Sigmoid colon (tissue), 7 donors: ENCODE data around the gene ATL2. TPM values are rescaled to one million over a fixed set of nuclear protein-coding genes. Genes with fewer than 3 reads are reported as not detected.
A peak's percentile ranks its signal among the peaks of the same experiment; 100 is the strongest.

Experiments used
- DNase-seq: peaks from one replicate; pipeline ENCODE4 v3.0.0-alpha.2; 2019
- H3K27ac ChIP-seq, 4 donors: fragments of 200-600 bp; sonication (generic); one replicate each; pipeline ENCODE4 v1.5.1; 2016 to 2019; ENCODE audit warnings: mild to moderate bottlenecking in 1 of 4
- H3K27me3 ChIP-seq, 3 donors: fragments of 200-600 bp; sonication (generic); one replicate each; pipeline ENCODE4 v1.5.1; 2019; ENCODE audit warnings: mild to moderate bottlenecking in 1 of 3
- H3K36me3 ChIP-seq, 4 donors: fragments of 200-600 bp; sonication (generic); one replicate each; pipeline ENCODE4 v1.5.1; 2016 to 2019
- H3K4me1 ChIP-seq, 4 donors: fragments of 200-600 bp; sonication (generic); one replicate each; pipeline ENCODE4 v1.5.1; 2017 to 2019
- H3K4me3 ChIP-seq, 4 donors: fragments of 200-600 bp; sonication (generic); one replicate each; pipeline ENCODE4 v1.5.1; 2017 to 2019; ENCODE audit warnings: mild to moderate bottlenecking in 2 of 4, moderate library complexity in 1 of 4
- H3K9me3 ChIP-seq, 4 donors: fragments of 200-600 bp in 3 of 4; sonication (generic) in 3 of 4; one replicate each; pipeline versions ENCODE4 v1.5.1 to v1.6.1; 2013 to 2019
- CTCF ChIP-seq, 4 experiments: fragments of 450-650 bp in 3 of 4; fragments of 200-600 bp in 1 of 4; IDR thresholded peaks; one replicate each; pipeline ENCODE4 v1.5.1; 2016 to 2019; ENCODE audit warnings: antibody characterized with exemption in 4 of 4, mild to moderate bottlenecking in 3 of 4, moderate library complexity in 2 of 4
- EP300 ChIP-seq, 4 donors: sonication (generic); formaldehyde crosslinking; IDR thresholded peaks; one replicate each; pipeline ENCODE4 v1.6.1; 2017; ENCODE audit warnings: antibody characterized with exemption in 4 of 4
- POLR2A ChIP-seq, 2 donors: fragments of 450-650 bp; IDR thresholded peaks; one replicate each; pipeline ENCODE4 v1.6.1; 2016; ENCODE audit warnings: antibody characterized with exemption in 2 of 2, mild to moderate bottlenecking in 2 of 2, moderate library complexity in 2 of 2
- POLR2AphosphoS5 ChIP-seq, 4 donors: sonication (generic); formaldehyde crosslinking; IDR thresholded peaks; one replicate each; pipeline ENCODE4 v1.6.1; 2017; ENCODE audit warnings: antibody characterized with exemption in 4 of 4
- WGBS, 2 donors: extraction: QIAGEN DNeasy Blood & Tissue Kit; methylation state at CpG; one replicate each; pipeline ENCODE4 v1.1.7; 2013; 5-methylcytosine and 5-hydroxymethylcytosine counted together
- intact Hi-C: fragments of 100-400 bp; cut with DNase I; formaldehyde crosslinking; loops from one replicate; pipeline ENCODE4 v1.15.1; 2023
- polyA plus RNA-seq, 3 donors: library from polyadenylated mRNA; stranded (reverse); fragments of 200-250 nt; gene quantifications; one replicate each; pipeline ENCODE4 v1.2.3, GENCODE V29; 2013
- total RNA-seq, 4 donors: library from RNA; depleted of rRNA; stranded (reverse); fragments of >200 nt; gene quantifications; one replicate each; pipeline ENCODE4 v1.1.0, GENCODE V29; 2016
- donor health status: healthy with polysubstance abuse.
- donor health status: Bipolar disorder and iron deficiency.
- donor health status: healthy.

Gene ATL2
- total RNA-seq (100 to 1,000 TPM; 176 to 271 (median 205) TPM), polyA plus RNA-seq (10 to 100 TPM; 12.7 to 26.0 (median 15.0) TPM)

GRCh38 chr2:38377050-38377828, at the start of gene ATL2:
ATL2 (minus strand) TSS chr2:38377273; CDS start chr2:38377260, 13 bp downstream.
- H3K4me3 ChIP-seq, result peak within 1 kb of the TSS; percentile 80 to 98 (median 92)
- peaks cover 0 to 44% (median 27%) of the 10 kb centered on the region in 4 donors for H3K4me1 ChIP-seq
- intact Hi-C loops, result loop anchor here (2.0 to 5.0 kb wide), 4 partner anchors 60 to 225 kb away; partner anchors contain the start of gene HNRNPLL
- peak; percentile 98 for DNase-seq
- WGBS, 2 donors, result 0% methylated on average over 73 of the region's 73 CpGs
- no peaks in the 10 kb centered on the region for H3K27me3 ChIP-seq
- TF ChIP-seq CTCF (IDR thresholded peaks at IDR 0.05) (no peak), POLR2AphosphoS5 (IDR thresholded peaks at IDR 0.05) (peak; percentile 96 to 98 (median 96)), POLR2A (IDR thresholded peaks at IDR 0.05) (peak; percentile 89 to 90), EP300 (IDR thresholded peaks at IDR 0.05) (peak; percentile 13 to 76 (median 26))
- H3K36me3 ChIP-seq, result no peaks in the 10 kb centered on the region
- H3K9me3 ChIP-seq, result no peaks in the 10 kb centered on the region
- peak within 1 kb of the TSS; percentile 98 to 99 (median 99) for H3K27ac ChIP-seq

DNA sequence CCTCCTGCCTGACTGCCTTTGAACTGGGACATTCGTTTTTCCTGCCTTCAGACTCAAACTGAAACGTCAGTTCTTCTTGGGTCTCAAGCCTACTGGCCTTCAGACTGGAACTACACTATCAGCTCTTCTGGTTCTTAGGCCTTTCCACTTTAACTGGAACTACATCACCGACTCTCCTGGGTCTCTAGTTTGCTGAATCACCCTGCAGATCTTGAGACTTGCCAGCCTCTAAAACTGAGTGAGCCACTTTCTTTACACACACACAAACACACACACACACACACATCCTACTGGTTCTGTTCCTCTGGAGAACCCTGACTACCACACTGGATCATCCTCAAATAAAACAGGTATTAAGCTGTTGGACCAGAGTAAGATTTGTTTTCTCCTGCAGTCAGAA, 46.7 kb upstream of the ATL2 start:
- Histone ChIP-seq H3K4me1 (peaks cover 0 to 15% (median 9%) of the 10 kb centered on the region in 4 donors), H3K9me3 (no peaks in the 10 kb centered on the region), H3K36me3 (no peaks in the 10 kb centered on the region), H3K27me3 (no peaks in the 10 kb centered on the region), H3K4me3 (no peak overlapping the region), H3K27ac (no peak overlapping the region)
- TF ChIP-seq EP300 (IDR thresholded peaks at IDR 0.05), result no peak
- no peak for TF ChIP-seq CTCF (IDR thresholded peaks at IDR 0.05)
- TF ChIP-seq POLR2A (IDR thresholded peaks at IDR 0.05), result no peak
- no peak for TF ChIP-seq POLR2AphosphoS5 (IDR thresholded peaks at IDR 0.05)
- WGBS, 2 donors, result 44 to 54% methylated on average over 3 of the region's 3 CpGs
- no peak for DNase-seq
- intact Hi-C loops, result no loop called here

GRCh38 chr2:38421274-38422056, 44.4 kb upstream of the ATL2 start:
- WGBS, 2 donors, result 88 to 89% methylated on average over 11 of the region's 11 CpGs
- intact Hi-C loops, result no loop called here
- Histone ChIP-seq H3K4me3 (no peak overlapping the region), H3K36me3 (no peaks in the 10 kb centered on the region), H3K27ac (no peak overlapping the region), H3K27me3 (no peaks in the 10 kb centered on the region), H3K9me3 (no peaks in the 10 kb centered on the region), H3K4me1 (peaks cover 0 to 27% (median 25%) of the 10 kb centered on the region in 4 donors)
- peak; percentile 38 for DNase-seq
- no peak for TF ChIP-seq EP300 (IDR thresholded peaks at IDR 0.05)
- TF ChIP-seq CTCF (IDR thresholded peaks at IDR 0.05), result no peak
- TF ChIP-seq POLR2A (IDR thresholded peaks at IDR 0.05), result no peak
- no peak for TF ChIP-seq POLR2AphosphoS5 (IDR thresholded peaks at IDR 0.05)

GRCh38 chr2:38419499-38419898, 42.4 kb upstream of the ATL2 start:
- Histone ChIP-seq H3K27me3 (no peaks in the 10 kb centered on the region), H3K4me3 (no peak overlapping the region), H3K27ac (no peak overlapping the region), H3K9me3 (no peaks in the 10 kb centered on the region), H3K4me1 (peaks cover 0 to 27% (median 25%) of the 10 kb centered on the region in 4 donors), H3K36me3 (no peaks in the 10 kb centered on the region)
- 80% methylated on average over 5 of the region's 5 CpGs for WGBS, 2 donors
- TF ChIP-seq EP300 (IDR thresholded peaks at IDR 0.05) (no peak), POLR2A (IDR thresholded peaks at IDR 0.05) (no peak), POLR2AphosphoS5 (IDR thresholded peaks at IDR 0.05) (no peak), CTCF (IDR thresholded peaks at IDR 0.05) (no peak)
- intact Hi-C loops, result no loop called here
- DNase-seq, result no peak
